Measurements from ENCODE around the gene MICU1. TPM values are rescaled to one million over a fixed set of nuclear protein-coding genes. Genes with fewer than 3 reads are reported as not detected.
"Not testable (repeated sequence)": the region's sequence is repeated elsewhere in the genome, so short reads cannot be mapped to it uniquely, and the experiment has no call there.

MICU1 gene
- total RNA-seq, 1 donor from 2014 or later, result 57.9 TPM

DNA sequence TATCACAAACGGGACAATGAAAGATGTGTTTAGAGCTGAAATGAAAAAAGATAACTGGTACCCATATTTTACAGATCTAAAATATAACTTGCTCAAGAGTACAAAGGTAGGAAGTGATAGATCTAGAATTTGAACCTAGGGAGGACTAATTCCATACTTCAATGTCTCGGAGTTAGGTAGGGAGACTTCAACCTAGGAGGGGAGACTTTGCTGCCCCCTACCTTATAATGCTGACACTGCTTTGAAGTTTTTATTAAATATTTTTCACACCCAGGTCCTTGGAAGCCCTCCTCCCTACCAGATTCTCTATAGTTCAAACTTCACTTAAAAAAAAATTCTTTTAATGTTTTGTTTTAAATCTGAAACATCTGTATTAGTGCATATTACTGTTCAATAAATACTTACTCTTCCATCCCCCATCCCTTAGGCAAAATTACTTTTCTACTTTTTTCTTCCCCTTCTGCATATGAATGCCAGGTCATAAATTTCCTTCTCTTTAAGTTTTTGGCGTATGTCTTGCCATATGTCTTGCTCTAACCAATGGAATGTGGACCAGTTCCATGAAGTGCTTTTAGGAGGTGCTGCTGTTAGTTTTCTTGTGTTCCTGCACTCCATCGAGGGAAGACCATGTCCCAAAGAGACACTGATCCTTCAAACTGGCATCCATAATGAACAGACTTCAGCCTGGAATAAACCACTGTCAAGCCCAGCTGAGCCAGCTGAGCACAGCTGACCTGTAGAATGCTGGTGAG, 57.8 kb downstream of the MICU1 start:
- no peaks in the 10 kb centered on the region for H3K9me3 ChIP-seq (ENCODE audit: control insufficient read depth in 3 of 3, low read length in 3 of 3)
- peaks cover 2 to 8% (median 8%) of the 10 kb centered on the region in 3 donors for H3K4me1 ChIP-seq (ENCODE audit: control insufficient read depth in 3 of 3, insufficient read depth in 3 of 3, low read length in 3 of 3)
- H3K27ac ChIP-seq (ENCODE audit: low read depth, low read length), result peak overlapping the region; percentile 23
- no peaks in the 10 kb centered on the region for H3K27me3 ChIP-seq (ENCODE audit: control insufficient read depth in 3 of 3, insufficient read depth in 3 of 3, low read length in 3 of 3)
- H3K9ac ChIP-seq (ENCODE audit: low read depth in 1 of 3, low read length in 3 of 3), result no peak overlapping the region
- H3K36me3 ChIP-seq (ENCODE audit: control insufficient read depth in 3 of 3, insufficient read depth in 3 of 3, low read length in 3 of 3), result peaks cover 0 to 10% (median 3%) of the 10 kb centered on the region in 3 donors
- H3K4me3 ChIP-seq (ENCODE audit: low read length in 3 of 3), result no peak overlapping the region

DNA sequence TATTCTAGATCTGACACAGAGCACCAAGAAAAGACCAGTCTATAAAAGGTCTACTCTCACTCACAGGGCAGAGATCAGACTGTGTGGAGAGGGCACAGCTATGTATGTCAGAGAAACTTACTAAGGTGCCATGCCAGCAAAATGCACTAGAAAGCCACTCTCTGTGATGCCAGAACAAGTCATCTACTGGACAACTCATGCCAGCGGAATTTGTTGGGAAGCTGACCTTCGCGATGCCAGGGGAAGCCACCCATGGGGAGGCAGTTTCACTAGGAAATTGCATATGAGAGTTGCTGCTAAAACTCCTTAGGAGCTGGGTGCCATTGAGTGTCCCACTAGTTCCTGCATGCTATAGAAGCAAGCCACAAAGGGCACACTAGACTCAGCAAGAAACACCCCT, 58.5 kb downstream of the MICU1 start:
- Histone ChIP-seq H3K9ac (ENCODE audit: low read depth in 1 of 3, low read length in 3 of 3) (no peak overlapping the region), H3K27ac (ENCODE audit: low read depth, low read length) (peak overlapping the region; percentile 23), H3K4me1 (ENCODE audit: control insufficient read depth in 3 of 3, insufficient read depth in 3 of 3, low read length in 3 of 3) (peaks cover 2 to 8% (median 8%) of the 10 kb centered on the region in 3 donors), H3K4me3 (ENCODE audit: low read length in 3 of 3) (peak overlapping the region in 1 of 3 donors; percentile 23), H3K27me3 (ENCODE audit: control insufficient read depth in 3 of 3, insufficient read depth in 3 of 3, low read length in 3 of 3) (no peaks in the 10 kb centered on the region), H3K36me3 (ENCODE audit: control insufficient read depth in 3 of 3, insufficient read depth in 3 of 3, low read length in 3 of 3) (peaks cover 3 to 10% (median 3%) of the 10 kb centered on the region in 3 donors), H3K9me3 (ENCODE audit: control insufficient read depth in 3 of 3, low read length in 3 of 3) (no peaks in the 10 kb centered on the region)

DNA sequence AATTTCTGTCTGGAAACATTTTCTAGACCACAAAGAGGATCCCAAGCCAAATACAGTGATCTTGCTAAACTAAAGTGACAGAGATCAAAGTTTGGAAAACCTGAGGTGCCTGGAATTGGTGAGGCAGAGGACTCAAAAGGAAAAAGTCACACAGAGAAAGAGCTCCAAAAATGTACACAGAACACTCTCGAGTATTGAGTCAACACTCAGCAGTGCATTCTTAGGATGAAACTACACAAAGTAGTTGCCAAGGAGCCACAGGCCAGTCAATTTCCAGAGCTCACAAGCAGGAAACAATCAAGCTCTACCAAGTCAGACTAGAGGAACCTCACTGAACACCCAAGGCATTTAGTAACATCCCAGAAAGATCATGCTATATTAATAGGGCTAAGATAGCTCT, 61.3 kb downstream of the MICU1 start:
- Histone ChIP-seq H3K36me3 (ENCODE audit: control insufficient read depth in 3 of 3, insufficient read depth in 3 of 3, low read length in 3 of 3) (peaks cover 8 to 16% (median 12%) of the 10 kb centered on the region in 3 donors), H3K27me3 (ENCODE audit: control insufficient read depth in 3 of 3, insufficient read depth in 3 of 3, low read length in 3 of 3) (no peaks in the 10 kb centered on the region), H3K9ac (ENCODE audit: low read depth in 1 of 3, low read length in 3 of 3) (no peak overlapping the region), H3K27ac (ENCODE audit: low read depth, low read length) (no peak overlapping the region), H3K4me1 (ENCODE audit: control insufficient read depth in 3 of 3, insufficient read depth in 3 of 3, low read length in 3 of 3) (peaks cover 2 to 8% (median 8%) of the 10 kb centered on the region in 3 donors), H3K4me3 (ENCODE audit: low read length in 3 of 3) (no peak overlapping the region), H3K9me3 (ENCODE audit: control insufficient read depth in 3 of 3, low read length in 3 of 3) (no peaks in the 10 kb centered on the region)

DNA sequence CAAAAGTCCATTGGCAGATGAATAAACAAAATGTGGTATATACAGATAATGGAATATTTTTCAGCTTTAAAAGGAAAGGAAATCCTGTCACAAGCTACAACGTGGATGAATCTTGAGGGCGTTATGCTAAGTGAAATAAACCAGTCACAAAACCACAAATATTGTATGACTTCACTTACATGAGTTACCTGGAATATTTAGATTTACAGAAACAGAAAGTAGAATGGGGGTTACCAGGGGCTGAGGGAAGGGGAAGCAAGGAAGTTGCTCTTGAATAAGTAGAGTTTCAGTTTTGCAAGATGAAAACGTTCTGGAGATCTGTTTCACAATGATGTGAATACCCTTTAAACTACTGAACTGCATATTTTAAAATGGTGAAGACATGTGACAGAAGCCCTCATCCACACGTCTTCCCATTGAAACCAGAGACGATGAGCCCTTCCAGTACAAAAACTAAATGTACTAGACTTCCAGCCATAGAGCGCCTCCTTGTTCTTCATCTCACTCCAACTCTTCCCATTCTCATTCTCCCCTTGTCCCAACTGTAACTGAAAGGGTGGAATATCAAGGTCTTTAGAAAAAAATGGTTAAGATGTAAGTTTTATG, 62.4 kb downstream of the MICU1 start:
- no peak overlapping the region for H3K4me3 ChIP-seq (ENCODE audit: low read length in 3 of 3)
- no peak overlapping the region for H3K9ac ChIP-seq (ENCODE audit: low read depth in 1 of 3, low read length in 3 of 3)
- peaks cover 2 to 8% (median 8%) of the 10 kb centered on the region in 3 donors for H3K4me1 ChIP-seq (ENCODE audit: control insufficient read depth in 3 of 3, insufficient read depth in 3 of 3, low read length in 3 of 3)
- peaks cover 8 to 17% (median 13%) of the 10 kb centered on the region in 3 donors for H3K36me3 ChIP-seq (ENCODE audit: control insufficient read depth in 3 of 3, insufficient read depth in 3 of 3, low read length in 3 of 3)
- H3K27ac ChIP-seq (ENCODE audit: low read depth, low read length), result no peak overlapping the region
- no peaks in the 10 kb centered on the region for H3K27me3 ChIP-seq (ENCODE audit: control insufficient read depth in 3 of 3, insufficient read depth in 3 of 3, low read length in 3 of 3)
- no peaks in the 10 kb centered on the region for H3K9me3 ChIP-seq (ENCODE audit: control insufficient read depth in 3 of 3, low read length in 3 of 3)

DNA sequence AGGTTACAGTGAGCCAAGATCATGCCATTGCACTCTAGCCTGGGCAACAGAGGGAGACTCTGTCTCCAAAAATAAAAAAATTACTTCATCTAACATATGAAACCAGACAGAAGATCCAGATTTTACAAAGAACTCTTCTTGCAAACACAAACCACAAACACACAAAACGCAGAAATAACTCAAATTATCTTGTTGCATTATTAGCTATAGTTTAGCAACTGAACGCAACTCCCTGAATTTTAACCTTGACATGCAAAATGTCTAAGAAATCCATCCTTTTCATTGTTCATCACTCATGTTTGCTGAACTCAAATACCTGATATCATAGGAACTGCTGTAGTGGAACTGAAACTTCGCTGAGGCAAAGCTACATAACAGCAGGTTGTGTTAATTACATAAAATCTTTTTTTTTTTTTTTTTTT, 64.1 kb downstream of the MICU1 start:
- no peak overlapping the region for H3K4me3 ChIP-seq (ENCODE audit: low read length in 3 of 3)
- no peak overlapping the region for H3K9ac ChIP-seq (ENCODE audit: low read depth in 1 of 3, low read length in 3 of 3)
- peaks cover 0 to 3% (median 1%) of the 10 kb centered on the region in 3 donors for H3K4me1 ChIP-seq (ENCODE audit: control insufficient read depth in 3 of 3, insufficient read depth in 3 of 3, low read length in 3 of 3)
- H3K9me3 ChIP-seq (ENCODE audit: control insufficient read depth in 3 of 3, low read length in 3 of 3), result no peaks in the 10 kb centered on the region
- H3K36me3 ChIP-seq (ENCODE audit: control insufficient read depth in 3 of 3, insufficient read depth in 3 of 3, low read length in 3 of 3), result peaks cover 8 to 21% (median 13%) of the 10 kb centered on the region in 3 donors
- no peaks in the 10 kb centered on the region for H3K27me3 ChIP-seq (ENCODE audit: control insufficient read depth in 3 of 3, insufficient read depth in 3 of 3, low read length in 3 of 3)
- no peak overlapping the region for H3K27ac ChIP-seq (ENCODE audit: low read depth, low read length)

DNA sequence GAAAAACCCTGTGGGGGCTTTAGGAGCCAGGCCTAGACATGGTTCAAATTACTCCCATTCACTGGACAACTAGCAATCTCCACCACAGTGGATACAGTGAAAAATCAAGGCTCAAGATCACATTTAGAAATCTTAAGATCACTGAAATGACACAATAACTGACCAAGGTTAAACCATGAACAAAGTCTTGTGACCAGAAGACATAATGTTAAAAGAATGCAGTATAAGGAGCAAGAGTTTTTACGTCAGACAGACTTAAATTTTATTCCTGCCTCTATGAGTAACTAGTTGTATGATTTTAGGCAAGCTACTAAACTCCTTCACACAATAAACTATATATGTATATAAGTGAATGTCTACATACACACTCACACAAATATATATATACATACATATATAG, 68.5 kb downstream of the MICU1 start:
- Histone ChIP-seq H3K27ac (ENCODE audit: low read depth, low read length) (no peak overlapping the region), H3K4me3 (ENCODE audit: low read length in 3 of 3) (no peak overlapping the region), H3K27me3 (ENCODE audit: control insufficient read depth in 3 of 3, insufficient read depth in 3 of 3, low read length in 3 of 3) (no peaks in the 10 kb centered on the region), H3K4me1 (ENCODE audit: control insufficient read depth in 3 of 3, insufficient read depth in 3 of 3, low read length in 3 of 3) (no peaks in the 10 kb centered on the region), H3K9ac (ENCODE audit: low read depth in 1 of 3, low read length in 3 of 3) (no peak overlapping the region), H3K36me3 (ENCODE audit: control insufficient read depth in 3 of 3, insufficient read depth in 3 of 3, low read length in 3 of 3) (peaks cover 4 to 11% (median 10%) of the 10 kb centered on the region in 3 donors), H3K9me3 (ENCODE audit: control insufficient read depth in 3 of 3, low read length in 3 of 3) (no peaks in the 10 kb centered on the region)

DNA sequence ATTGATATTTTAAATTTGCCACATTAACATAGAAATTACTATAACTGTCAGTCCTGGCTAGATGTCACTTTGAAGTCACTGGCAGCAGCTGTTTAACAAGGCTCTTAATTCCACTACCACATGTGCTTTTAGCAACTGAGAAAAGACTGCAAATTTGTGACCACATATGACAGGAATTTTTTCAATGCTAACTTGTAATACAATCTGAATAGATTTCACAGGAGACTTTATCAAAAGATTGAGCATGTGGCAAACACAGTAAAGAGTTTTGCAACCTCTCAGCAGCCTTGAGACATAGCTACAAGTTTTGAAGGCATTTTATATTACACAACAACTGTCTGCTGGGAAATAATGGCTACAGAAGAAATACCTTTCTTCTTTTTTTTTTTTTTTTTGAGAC, 73.0 kb downstream of the MICU1 start:
- H3K27ac ChIP-seq (ENCODE audit: low read depth, low read length), result no peak overlapping the region
- no peak overlapping the region for H3K4me3 ChIP-seq (ENCODE audit: low read length in 3 of 3)
- H3K27me3 ChIP-seq (ENCODE audit: control insufficient read depth in 3 of 3, insufficient read depth in 3 of 3, low read length in 3 of 3), result no peaks in the 10 kb centered on the region
- no peaks in the 10 kb centered on the region for H3K9me3 ChIP-seq (ENCODE audit: control insufficient read depth in 3 of 3, low read length in 3 of 3)
- peaks cover 7 to 24% (median 15%) of the 10 kb centered on the region in 3 donors for H3K36me3 ChIP-seq (ENCODE audit: control insufficient read depth in 3 of 3, insufficient read depth in 3 of 3, low read length in 3 of 3)
- H3K9ac ChIP-seq (ENCODE audit: low read depth in 1 of 3, low read length in 3 of 3), result no peak overlapping the region
- no peaks in the 10 kb centered on the region for H3K4me1 ChIP-seq (ENCODE audit: control insufficient read depth in 3 of 3, insufficient read depth in 3 of 3, low read length in 3 of 3)

DNA sequence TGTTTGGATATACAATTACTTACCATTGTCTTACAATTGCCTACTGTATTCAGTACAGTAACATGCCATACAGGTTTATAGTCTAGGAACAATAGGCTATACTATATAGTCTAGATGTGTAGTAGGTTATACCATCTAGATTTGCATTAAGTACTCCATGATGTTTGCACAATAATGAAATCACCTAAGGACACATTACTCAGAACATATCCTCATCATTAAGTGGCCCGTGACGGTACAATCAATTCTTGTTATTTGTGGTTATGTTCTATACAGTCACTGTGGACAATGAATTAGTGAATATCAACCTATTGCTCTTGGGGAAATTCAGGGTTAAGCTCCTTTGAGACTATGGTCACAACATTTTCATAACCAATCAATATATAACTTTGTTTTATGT, 75.6 kb downstream of the MICU1 start:
- H3K4me1 ChIP-seq (ENCODE audit: control insufficient read depth in 3 of 3, insufficient read depth in 3 of 3, low read length in 3 of 3), result no peaks in the 10 kb centered on the region
- H3K27me3 ChIP-seq (ENCODE audit: control insufficient read depth in 3 of 3, insufficient read depth in 3 of 3, low read length in 3 of 3), result no peaks in the 10 kb centered on the region
- H3K27ac ChIP-seq (ENCODE audit: low read depth, low read length), result no peak overlapping the region
- H3K4me3 ChIP-seq (ENCODE audit: low read length in 3 of 3), result no peak overlapping the region
- H3K9me3 ChIP-seq (ENCODE audit: control insufficient read depth in 3 of 3, low read length in 3 of 3), result no peaks in the 10 kb centered on the region
- H3K9ac ChIP-seq (ENCODE audit: low read depth in 1 of 3, low read length in 3 of 3), result no peak overlapping the region
- peaks cover 7 to 29% (median 16%) of the 10 kb centered on the region in 3 donors for H3K36me3 ChIP-seq (ENCODE audit: control insufficient read depth in 3 of 3, insufficient read depth in 3 of 3, low read length in 3 of 3)

DNA sequence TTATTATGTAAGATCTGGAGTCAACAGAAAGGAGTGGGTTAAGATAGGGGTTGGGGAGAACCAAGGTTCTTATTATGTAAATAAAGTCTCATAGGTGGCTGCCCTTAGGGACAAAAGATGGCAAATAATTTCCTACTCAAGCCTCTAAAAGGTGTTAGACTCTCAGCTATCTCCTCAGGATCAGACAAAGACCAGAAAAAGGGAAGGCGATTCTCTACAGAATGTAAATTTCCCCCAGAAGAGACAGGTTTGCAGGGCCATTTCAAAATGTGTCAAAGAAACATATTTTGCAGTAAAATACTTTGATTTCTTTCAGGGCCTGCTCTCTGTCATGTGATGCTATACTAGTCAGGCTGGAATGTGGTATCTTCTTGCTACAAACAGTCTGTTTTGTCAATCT, 80.3 kb downstream of the MICU1 start:
- Histone ChIP-seq H3K9me3 (ENCODE audit: control insufficient read depth in 3 of 3, low read length in 3 of 3) (peaks cover 0 to 2% (median 0%) of the 10 kb centered on the region in 3 donors), H3K4me3 (ENCODE audit: low read length in 3 of 3) (no peak overlapping the region), H3K27ac (ENCODE audit: low read depth, low read length) (no peak overlapping the region), H3K36me3 (ENCODE audit: control insufficient read depth in 3 of 3, insufficient read depth in 3 of 3, low read length in 3 of 3) (peaks cover 7 to 28% (median 10%) of the 10 kb centered on the region in 3 donors), H3K27me3 (ENCODE audit: control insufficient read depth in 3 of 3, insufficient read depth in 3 of 3, low read length in 3 of 3) (no peaks in the 10 kb centered on the region), H3K4me1 (ENCODE audit: control insufficient read depth in 3 of 3, insufficient read depth in 3 of 3, low read length in 3 of 3) (peaks cover 3 to 9% (median 4%) of the 10 kb centered on the region in 3 donors), H3K9ac (ENCODE audit: low read depth in 1 of 3, low read length in 3 of 3) (no peak overlapping the region)

DNA sequence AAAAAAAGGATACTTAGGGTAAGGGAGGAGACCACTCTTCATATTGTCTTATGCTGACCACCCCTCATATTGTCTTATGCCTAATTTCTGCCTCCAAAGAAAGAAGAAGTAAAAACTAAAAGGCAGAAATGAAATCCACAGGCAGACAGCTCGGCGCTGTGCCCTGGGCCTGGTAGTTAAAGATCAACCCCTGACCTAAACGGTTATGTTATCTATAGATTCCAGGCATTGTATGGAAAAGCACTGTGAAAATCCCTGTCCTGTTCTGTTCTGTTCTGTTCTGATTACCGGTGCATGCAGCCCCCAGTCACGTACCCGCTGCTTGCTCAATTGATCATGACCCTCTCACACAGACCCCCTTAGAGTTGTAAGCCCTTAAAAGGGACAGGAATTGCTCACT, 82.0 kb downstream of the MICU1 start:
- H3K27ac ChIP-seq (ENCODE audit: low read depth, low read length); H3K9ac ChIP-seq (ENCODE audit: low read depth in 1 of 3, low read length in 3 of 3); H3K4me3 ChIP-seq (ENCODE audit: low read length in 3 of 3); H3K27me3 ChIP-seq (ENCODE audit: control insufficient read depth in 3 of 3, insufficient read depth in 3 of 3, low read length in 3 of 3); H3K4me1 ChIP-seq (ENCODE audit: control insufficient read depth in 3 of 3, insufficient read depth in 3 of 3, low read length in 3 of 3); H3K9me3 ChIP-seq (ENCODE audit: control insufficient read depth in 3 of 3, low read length in 3 of 3): not testable (repeated sequence)
- peaks cover 0 to 15% (median 3%) of the 10 kb centered on the region in 3 donors for H3K36me3 ChIP-seq (ENCODE audit: control insufficient read depth in 3 of 3, insufficient read depth in 3 of 3, low read length in 3 of 3)

All from skeletal muscle tissue (tissue), 4 donors.